ENCODE data around the gene EPO.
"Not testable (repeated sequence)": the region's sequence is repeated elsewhere in the genome, so short reads cannot be mapped to it uniquely, and the experiment has no call there.

Gene EPO

GRCh38 chr7:100683659-100684533, 36.4 kb upstream of the EPO start:
- DNase-seq, result no peak

GRCh38 chr7:100684534-100685042, 35.7 kb upstream of the EPO start:
- DNase-seq, result no peak

GRCh38 chr7:100685049-100685605, 35.1 kb upstream of the EPO start:
- no peak for DNase-seq

DNA sequence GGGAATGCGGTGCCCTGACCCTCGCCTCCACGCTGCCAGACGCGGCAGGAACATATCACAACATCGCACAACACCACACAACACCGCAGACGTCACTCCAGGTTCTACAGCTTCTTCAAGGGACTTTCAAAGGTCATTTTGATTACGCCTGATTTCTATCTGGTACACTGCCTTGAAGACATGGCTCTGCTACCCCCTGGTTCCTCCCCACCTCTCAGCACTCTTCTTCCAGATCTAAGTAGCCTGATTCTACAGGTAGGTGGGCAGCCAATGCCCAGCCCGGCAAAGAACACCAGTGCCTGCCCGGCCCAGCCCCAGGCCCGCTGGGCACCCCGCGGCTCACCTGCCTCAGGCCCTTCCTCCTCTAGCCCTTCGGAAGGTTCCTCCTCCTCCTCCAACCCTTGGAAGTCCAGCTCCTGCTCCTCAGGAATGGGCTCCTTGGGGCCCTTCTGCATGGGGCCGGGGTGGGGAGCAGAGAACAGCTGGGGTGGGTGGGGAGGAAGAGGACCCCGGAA, 34.6 kb upstream of the EPO start:
- DNase-seq, result no peak

- DNase-seq, result no peak
Observed at GRCh38 chr7:100686201-100686821, 34.0 kb upstream of the EPO start.

GRCh38 chr7:100686822-100687211, 33.5 kb upstream of the EPO start:
- DNase-seq, result no peak

- no peak for DNase-seq
Observed at GRCh38 chr7:100687261-100687660, 33.0 kb upstream of the EPO start.

DNA sequence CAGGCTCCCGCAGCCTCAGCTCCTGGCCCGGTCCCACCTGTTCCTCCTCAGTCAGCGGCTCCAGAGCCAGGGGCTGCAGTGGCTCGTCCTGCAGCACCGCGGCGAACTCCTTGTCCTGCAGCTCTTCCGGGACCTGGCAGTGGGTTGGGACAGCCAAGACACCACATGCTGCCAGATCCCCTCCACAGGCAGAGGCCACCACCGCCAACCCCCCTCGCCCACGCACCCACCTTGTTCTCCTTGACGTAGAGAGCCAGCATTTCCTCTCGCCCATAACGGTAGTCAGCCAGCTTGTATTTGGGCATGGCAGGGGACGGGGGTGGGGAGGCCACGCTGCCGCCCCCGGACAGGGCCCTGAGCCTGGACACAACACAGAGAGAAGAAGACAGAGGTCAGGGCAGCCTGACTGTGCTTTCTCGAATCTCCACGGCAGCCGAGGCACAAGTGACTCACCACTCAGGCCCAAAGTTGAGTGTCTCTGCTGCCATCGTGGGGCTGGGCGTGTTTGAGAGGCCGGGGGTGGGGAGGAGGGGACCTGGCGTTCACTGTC, 32.4 kb upstream of the EPO start:
- DNase-seq, result no peak

DNA sequence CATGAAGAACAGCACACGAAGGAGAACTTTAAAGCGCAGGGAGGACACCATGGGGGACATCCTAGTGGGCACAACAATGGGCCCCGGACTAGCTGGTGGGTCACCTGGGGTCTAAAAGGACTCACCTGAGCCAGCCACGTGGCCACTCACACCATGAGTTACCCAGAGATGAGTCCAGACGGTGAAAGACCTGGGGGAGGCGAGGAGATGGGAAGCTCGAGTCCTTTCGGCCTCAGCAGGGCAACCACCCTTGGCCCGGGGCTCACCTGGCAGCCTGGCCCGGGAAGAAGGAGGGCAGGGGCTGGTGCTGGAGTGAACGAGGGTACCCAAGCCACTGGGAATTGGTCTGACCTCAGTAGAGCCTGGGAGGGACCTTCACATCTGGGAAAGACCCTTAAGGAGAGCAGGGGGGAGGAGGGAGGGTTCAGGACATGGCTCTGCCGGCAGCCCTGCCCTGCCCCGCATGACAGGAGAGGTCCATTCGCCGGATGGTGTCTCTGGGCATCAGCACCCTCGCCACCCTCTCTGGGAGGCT, 31.9 kb upstream of the EPO start:
- DNase-seq, result no peak

DNA sequence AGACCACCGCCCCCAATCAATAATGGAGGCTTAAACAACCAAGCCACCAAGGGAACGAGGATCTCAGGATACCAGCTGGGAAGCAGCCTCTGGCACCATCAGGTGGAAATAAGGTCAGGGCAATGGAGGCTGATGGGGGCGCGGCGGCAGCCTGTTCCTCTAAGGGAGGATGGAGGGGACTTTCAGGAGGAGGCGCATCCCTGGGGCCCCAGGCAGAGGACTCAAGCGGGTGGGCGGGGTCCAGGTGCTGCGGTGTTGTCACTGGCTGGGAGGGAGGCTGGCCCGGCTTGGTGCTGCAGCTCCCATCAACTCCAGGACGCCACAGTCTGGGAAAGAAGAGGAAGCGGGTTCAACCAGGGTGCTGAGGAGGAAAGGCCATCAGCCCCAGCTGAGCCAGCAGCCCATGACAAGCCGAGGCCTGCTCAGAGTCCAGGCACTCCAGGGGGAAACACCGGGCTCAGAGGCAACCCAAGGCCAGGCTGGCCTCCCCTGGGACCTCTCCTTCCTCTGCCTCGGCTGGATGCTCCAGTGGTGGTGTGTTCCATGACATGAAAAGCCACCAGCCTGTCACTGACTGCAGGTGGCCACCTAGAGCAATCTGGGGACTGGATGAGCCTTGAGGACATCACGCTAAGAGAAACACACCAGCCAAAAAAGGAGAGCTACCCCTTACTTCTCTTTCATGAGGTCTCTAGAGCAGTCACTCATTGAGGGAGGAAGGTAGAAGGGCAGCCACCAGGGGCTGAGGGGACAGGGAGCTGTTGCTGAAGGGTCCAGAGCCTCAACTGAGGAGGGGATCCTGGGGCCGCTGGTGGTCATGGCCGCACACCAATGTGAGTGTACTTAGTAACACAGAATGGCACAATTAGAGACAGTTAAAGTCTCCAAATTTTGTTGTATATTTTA, 30.8 kb upstream of the EPO start:
- no peak for DNase-seq

- DNase-seq, result peak; percentile 83
Observed at GRCh38 chr7:100691676-100692577, 28.3 kb upstream of the EPO start.

DNA sequence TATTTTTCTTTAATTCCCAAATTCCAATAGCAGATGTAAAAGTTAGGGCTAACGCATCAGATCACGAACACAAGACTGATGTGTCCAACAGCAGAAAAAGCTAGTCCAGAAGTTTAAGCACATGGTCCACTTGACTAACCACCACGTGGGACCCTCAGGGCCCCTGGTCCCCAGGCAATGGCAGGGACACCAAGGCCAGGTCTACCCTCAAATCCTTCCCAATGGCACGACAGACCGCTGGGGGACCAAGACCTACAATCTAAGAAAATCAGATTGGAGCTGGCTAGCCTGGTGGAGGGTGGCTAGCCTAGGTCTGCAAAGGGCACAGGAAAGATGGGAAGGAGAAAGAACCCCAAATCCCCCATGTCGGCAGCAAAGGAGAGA, 27.7 kb upstream of the EPO start:
- no peak for DNase-seq

DNA sequence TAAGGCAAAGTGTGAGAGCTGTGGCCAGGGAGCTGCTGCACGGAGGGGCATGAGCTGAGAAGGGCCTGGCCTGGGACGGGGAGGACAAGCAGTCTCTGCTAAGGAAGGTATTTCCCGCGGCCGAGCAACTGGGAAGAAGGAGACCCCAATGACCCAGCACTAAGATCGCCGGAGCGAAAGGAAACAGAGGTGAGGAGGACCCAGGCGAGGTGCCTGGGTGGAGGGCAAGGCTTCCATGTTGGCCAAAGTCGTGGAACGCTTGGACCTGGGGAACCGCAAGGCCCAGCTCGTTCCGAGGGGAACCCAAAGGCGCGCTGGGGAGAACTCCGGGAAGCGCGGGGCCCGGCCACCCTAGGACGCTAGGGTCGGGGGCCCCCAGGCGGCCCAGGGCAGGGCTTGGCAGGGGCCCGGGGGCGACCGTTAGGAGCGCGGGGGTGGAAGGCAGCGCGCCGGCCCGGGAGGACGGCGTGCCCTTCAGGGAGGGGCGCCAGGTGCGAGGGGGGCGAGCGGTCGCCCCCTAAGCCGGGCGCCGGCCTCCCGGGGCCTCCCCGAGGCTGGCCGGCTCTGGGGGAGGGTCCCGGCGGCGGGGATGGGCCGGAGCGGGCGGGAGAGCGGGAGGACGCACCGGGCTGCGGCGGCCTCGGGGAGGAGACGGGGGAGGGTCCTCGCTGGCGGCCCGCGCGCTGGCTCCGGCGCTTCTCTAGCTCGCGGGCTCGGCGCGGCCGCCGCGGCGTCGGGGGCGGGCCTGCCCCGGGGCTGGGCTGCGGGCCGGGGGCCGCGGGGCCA, 26.8 kb upstream of the EPO start:
- DNase-seq, result no peak

GRCh38 chr7:100694098-100694745, 26.0 kb upstream of the EPO start, which contains the start of gene GIGYF1:
GIGYF1 (minus strand) TSS chr7:100694250; CDS start chr7:100688238, 6,012 bp downstream.
- peak; percentile 75 for DNase-seq

DNA sequence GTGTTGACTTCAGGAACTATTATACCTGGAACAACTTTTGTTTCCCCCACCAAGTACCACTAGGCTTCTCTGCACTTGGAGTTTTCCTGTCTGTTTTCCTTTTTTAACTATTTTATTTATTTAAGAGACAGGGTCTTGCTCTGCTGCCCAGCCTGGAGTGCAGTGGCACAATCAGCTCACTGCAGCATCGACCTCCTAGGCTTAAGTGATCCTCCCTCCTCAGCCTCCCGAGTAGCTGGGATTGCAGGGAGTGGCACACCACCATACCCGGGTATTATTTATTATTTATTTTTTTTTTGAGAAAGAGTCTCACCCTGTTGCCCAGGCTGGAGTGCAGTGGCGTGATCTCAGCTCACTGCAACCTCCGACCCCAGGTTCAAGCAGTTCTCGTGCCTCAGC, 24.1 kb upstream of the EPO start:
- DNase-seq, result no peak

GRCh38 chr7:100699018-100699417, 21.2 kb upstream of the EPO start:
- DNase-seq, result no peak

GRCh38 chr7:100701089-100701488, 19.2 kb upstream of the EPO start:
- not testable (repeated sequence) for DNase-seq

GRCh38 chr7:100705320-100705752, 14.9 kb upstream of the EPO start:
- DNase-seq, result peak; percentile 86
